Esophagus muscularis mucosa (tissue), 4 donors: ENCODE data around the gene SDF4. TPM values are rescaled to one million over a fixed set of nuclear protein-coding genes. Genes with fewer than 3 reads are reported as not detected.
"Not testable (repeated sequence)": the region's sequence is repeated elsewhere in the genome, so short reads cannot be mapped to it uniquely, and the experiment has no call there.

ENCODE experiments used
- DNase-seq: peaks from one replicate; pipeline ENCODE4 v3.0.0-alpha.2; 2017; ENCODE audit errors: extremely low spot score
- H3K27ac ChIP-seq, 4 donors: fragments of 200-600 bp; sonication (generic); replicated peaks in 1 of 4; 1 replicate in 3 of 4; 2 replicates in 1 of 4; pipeline ENCODE4 v1.5.1; 2016 to 2019; ENCODE audit warnings: mild to moderate bottlenecking in 1 of 4
- H3K27me3 ChIP-seq, 4 donors: fragments of 200-600 bp; sonication (generic); one replicate each; pipeline versions ENCODE4 v1.5.1 to v1.6.0; 2016 to 2019
- H3K36me3 ChIP-seq, 4 donors: fragments of 200-600 bp; sonication (generic); one replicate each; pipeline ENCODE4 v1.5.1; 2016 to 2019
- H3K4me1 ChIP-seq, 4 donors: fragments of 200-600 bp; sonication (generic); one replicate each; pipeline ENCODE4 v1.5.1; 2016 to 2019
- H3K4me3 ChIP-seq, 4 donors: fragments of 200-600 bp; sonication (generic); 1 replicate in 2 of 4; 2 replicates in 2 of 4; pipeline ENCODE4 v1.5.1; 2016 to 2019; ENCODE audit warnings: mild to moderate bottlenecking in 4 of 4, moderate library complexity in 1 of 4
- H3K9me3 ChIP-seq, 4 donors: fragments of 200-600 bp; sonication (generic); 1 replicate in 3 of 4; 2 replicates in 1 of 4; pipeline ENCODE4 v1.5.1; 2016 to 2019
- EP300 ChIP-seq: sonication (generic); formaldehyde crosslinking; IDR thresholded peaks from one replicate; pipeline ENCODE4 v1.6.1; 2017; ENCODE audit warnings: antibody characterized with exemption
- POLR2A ChIP-seq: fragments of 450-650 bp; IDR thresholded peaks from one replicate; pipeline ENCODE4 v1.6.1; 2017; ENCODE audit warnings: antibody characterized with exemption, moderate library complexity, mild to moderate bottlenecking, low read depth
- POLR2AphosphoS5 ChIP-seq, 2 donors: sonication (generic); formaldehyde crosslinking; IDR thresholded peaks; one replicate each; pipeline ENCODE4 v1.6.1; 2017; ENCODE audit warnings: antibody characterized with exemption in 2 of 2
- WGBS: methylation state at CpG from one replicate; pipeline ENCODE4 v1.1.5; 2018; 5-methylcytosine and 5-hydroxymethylcytosine counted together
- intact Hi-C: fragments of 100-400 bp; cut with DNase I; formaldehyde crosslinking; loops from one replicate; pipeline ENCODE4 v1.15.1; 2023
- total RNA-seq, 4 donors: library from RNA; depleted of rRNA; stranded (reverse); fragments of >200 nt; gene quantifications; one replicate each; pipeline versions ENCODE4 v1.1.0 to v1.2.1, GENCODE V29; 2016
- TF ChIP-seq, protein P1 (sequence below), 3 experiments: fragments of 200-600 bp in 2 of 3; fragments of 450-650 bp in 1 of 3; sonication (generic) in 2 of 3; IDR thresholded peaks; one replicate each; pipeline ENCODE4 v1.5.1; 2017 to 2019; ENCODE audit warnings: antibody characterized with exemption in 3 of 3, mild to moderate bottlenecking in 2 of 3, moderate library complexity in 1 of 3

Gene SDF4
- total RNA-seq, 4 donors from 2014 or later: 88.5 to 125 (median 107) TPM

DNA sequence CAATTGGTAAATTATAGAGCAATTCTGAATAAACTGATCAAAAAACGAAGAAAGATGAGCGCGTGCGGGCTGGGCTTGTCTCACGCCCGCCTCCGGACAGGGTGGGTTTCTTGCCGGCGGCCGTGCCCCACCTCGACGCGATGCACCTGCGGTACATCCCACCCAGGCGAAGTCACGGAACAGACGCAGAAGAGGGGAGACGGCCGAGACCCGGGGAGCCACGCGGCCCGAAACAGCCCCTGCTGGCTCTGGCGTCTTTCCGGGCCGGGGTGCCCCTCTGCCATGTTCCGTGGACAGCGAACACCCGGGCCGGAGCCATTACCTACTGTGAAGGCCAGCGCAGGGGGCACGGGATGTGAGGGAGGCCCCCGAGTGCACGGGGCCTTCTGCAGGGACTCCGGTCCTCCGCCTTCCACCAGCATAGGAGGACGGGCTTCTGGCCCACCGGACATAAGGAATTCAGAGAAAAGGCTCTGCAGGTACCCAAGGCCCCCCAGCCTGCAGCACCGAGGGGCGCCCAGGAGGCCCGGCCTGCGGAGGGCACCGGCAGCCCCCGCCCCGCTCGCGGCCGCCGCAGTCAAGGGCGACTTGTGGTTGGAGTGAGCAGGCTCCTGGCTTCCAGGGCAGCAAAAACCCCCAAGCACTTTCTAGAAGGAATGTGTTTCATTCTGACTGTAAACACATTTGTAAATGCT lies 22.3 kb upstream of the SDF4 start:
- Histone ChIP-seq H3K9me3 (no peaks in the 10 kb centered on the region), H3K27ac (no peak overlapping the region), H3K4me1 (peaks cover 0 to 14% (median 0%) of the 10 kb centered on the region in 4 donors), H3K4me3 (no peak overlapping the region), H3K27me3 (no peaks in the 10 kb centered on the region), H3K36me3 (peaks cover 34 to 83% (median 63%) of the 10 kb centered on the region in 4 donors)
- intact Hi-C loops: no loop called here
- 91% methylated on average over 21 of the region's 50 CpGs for WGBS
- DNase-seq: no peak
- TF ChIP-seq POLR2AphosphoS5 (IDR thresholded peaks at IDR 0.05) (no peak), EP300 (no peak), POLR2A (no peak)
- TF ChIP-seq, protein P1, sequence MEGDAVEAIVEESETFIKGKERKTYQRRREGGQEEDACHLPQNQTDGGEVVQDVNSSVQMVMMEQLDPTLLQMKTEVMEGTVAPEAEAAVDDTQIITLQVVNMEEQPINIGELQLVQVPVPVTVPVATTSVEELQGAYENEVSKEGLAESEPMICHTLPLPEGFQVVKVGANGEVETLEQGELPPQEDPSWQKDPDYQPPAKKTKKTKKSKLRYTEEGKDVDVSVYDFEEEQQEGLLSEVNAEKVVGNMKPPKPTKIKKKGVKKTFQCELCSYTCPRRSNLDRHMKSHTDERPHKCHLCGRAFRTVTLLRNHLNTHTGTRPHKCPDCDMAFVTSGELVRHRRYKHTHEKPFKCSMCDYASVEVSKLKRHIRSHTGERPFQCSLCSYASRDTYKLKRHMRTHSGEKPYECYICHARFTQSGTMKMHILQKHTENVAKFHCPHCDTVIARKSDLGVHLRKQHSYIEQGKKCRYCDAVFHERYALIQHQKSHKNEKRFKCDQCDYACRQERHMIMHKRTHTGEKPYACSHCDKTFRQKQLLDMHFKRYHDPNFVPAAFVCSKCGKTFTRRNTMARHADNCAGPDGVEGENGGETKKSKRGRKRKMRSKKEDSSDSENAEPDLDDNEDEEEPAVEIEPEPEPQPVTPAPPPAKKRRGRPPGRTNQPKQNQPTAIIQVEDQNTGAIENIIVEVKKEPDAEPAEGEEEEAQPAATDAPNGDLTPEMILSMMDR (IDR thresholded peaks at IDR 0.05): no peak

DNA sequence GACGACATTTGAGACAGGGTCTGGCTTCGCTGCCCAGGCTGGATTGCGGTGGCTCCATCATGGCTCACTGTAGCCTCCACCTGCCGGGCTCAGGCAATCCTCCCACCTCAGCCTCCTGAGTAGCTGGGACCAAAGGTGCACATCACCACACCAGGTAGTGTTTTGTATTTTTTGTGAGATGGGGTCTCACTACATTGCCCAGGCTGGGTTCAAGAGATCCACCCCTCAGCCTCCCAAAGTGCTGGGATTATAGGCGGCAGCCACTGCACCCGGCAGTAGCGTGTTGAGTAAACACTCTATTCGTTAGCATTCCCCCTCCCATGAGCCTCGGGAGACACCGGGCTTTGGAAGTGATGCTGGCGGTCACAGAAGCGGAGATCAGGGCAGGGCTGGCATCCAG lies 21.5 kb upstream of the SDF4 start:
- no peak overlapping the region for H3K4me3 ChIP-seq
- 82% methylated on average over 12 of the region's 12 CpGs for WGBS
- H3K27me3 ChIP-seq: peaks cover 0 to 5% (median 0%) of the 10 kb centered on the region in 4 donors
- no peak for TF ChIP-seq EP300
- no peak for TF ChIP-seq POLR2AphosphoS5 (IDR thresholded peaks at IDR 0.05)
- TF ChIP-seq, protein P1 (IDR thresholded peaks at IDR 0.05): no peak
- no peak overlapping the region for H3K27ac ChIP-seq
- peaks cover 28 to 75% (median 55%) of the 10 kb centered on the region in 4 donors for H3K36me3 ChIP-seq
- DNase-seq: no peak
- intact Hi-C loops: no loop called here
- no peaks in the 10 kb centered on the region for H3K9me3 ChIP-seq
- H3K4me1 ChIP-seq: peaks cover 0 to 6% (median 0%) of the 10 kb centered on the region in 4 donors

DNA sequence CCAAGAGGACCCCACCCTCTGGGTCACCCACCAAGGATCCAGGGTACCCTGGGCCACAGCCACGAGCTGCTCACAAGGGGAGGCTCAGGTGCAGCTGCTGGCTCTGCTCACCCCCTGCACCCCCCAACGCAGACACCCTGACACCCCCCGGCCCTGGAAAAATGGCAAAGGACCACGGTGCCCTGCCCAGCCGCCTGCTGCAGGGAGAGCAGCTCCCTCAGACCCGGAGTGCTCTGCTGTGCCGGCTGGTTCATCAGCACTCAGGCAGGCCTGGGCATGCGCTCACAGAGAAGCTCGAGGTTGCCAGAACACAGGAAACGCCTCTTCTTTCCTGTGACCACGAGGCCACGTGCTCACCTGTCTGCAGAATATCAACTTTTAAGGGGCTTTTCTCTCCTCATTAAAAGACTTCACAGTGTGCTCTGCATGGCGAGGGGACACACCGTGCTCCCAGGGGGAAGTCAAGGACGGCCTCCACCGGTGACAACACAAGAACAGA lies 19.0 kb upstream of the SDF4 start:
- no peak for DNase-seq
- intact Hi-C loops: no loop called here
- Histone ChIP-seq H3K27ac (no peak overlapping the region), H3K27me3 (peaks cover 0 to 30% (median 14%) of the 10 kb centered on the region in 4 donors), H3K4me3 (no peak overlapping the region), H3K4me1 (peaks cover 3 to 19% (median 15%) of the 10 kb centered on the region in 4 donors), H3K36me3 (peaks cover 14 to 51% (median 39%) of the 10 kb centered on the region in 4 donors), H3K9me3 (no peaks in the 10 kb centered on the region)
- WGBS: 79% methylated on average over 13 of the region's 16 CpGs
- TF ChIP-seq, protein P1 (IDR thresholded peaks at IDR 0.05): no peak
- no peak for TF ChIP-seq POLR2AphosphoS5 (IDR thresholded peaks at IDR 0.05)
- TF ChIP-seq POLR2A: no peak
- no peak for TF ChIP-seq EP300

DNA sequence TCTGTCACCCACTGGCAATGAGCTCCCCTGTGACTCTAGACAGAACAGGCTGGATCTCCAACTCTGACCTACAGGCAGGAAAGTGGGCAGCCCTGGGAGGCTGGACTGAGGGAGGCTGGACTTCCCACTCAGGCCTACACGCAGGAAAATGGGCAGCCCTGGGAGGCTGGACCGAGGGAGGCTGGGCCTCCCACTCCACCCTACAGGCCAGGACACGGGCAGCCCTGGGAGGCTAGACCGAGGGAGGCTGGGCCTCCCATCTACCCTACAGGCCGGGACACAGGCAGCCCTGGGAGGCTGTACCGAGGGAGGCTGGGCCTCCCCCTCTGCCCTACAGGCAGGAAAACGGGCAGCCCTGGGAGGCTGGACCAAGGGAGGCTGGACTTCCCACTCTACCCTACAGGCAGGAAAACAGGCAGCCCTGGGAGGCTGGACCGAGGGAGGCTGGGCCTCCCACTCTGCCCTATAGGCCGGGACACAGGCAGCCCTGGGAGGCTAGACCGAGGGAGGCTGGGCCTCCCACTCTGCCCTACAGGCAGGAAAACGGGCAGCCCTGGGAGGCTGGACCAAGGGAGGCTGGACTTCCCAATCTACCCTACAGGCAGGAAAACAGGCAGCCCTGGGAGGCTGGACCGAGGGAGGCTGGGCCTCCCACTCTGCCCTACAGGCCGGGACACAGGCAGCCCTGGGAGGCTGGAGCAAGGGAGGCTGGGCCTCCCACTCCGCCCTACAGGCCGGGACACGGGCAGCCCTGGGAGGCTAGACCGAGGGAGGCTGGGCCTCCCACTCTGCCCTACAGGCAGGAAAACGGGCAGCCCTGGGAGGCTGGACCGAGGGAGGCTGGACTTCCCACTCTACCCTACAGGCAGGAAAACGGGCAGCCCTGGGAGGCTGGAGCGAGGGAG lies 16.5 kb upstream of the SDF4 start:
- H3K9me3 ChIP-seq, H3K27ac ChIP-seq, DNase-seq, H3K4me3 ChIP-seq, intact Hi-C loops: not testable (repeated sequence)
- 90% methylated on average over 11 of the region's 21 CpGs for WGBS
- peaks cover 0 to 38% (median 18%) of the 10 kb centered on the region in 4 donors for H3K27me3 ChIP-seq
- peaks cover 0 to 31% (median 14%) of the 10 kb centered on the region in 4 donors for H3K36me3 ChIP-seq
- H3K4me1 ChIP-seq: peaks cover 3 to 19% (median 15%) of the 10 kb centered on the region in 4 donors

DNA sequence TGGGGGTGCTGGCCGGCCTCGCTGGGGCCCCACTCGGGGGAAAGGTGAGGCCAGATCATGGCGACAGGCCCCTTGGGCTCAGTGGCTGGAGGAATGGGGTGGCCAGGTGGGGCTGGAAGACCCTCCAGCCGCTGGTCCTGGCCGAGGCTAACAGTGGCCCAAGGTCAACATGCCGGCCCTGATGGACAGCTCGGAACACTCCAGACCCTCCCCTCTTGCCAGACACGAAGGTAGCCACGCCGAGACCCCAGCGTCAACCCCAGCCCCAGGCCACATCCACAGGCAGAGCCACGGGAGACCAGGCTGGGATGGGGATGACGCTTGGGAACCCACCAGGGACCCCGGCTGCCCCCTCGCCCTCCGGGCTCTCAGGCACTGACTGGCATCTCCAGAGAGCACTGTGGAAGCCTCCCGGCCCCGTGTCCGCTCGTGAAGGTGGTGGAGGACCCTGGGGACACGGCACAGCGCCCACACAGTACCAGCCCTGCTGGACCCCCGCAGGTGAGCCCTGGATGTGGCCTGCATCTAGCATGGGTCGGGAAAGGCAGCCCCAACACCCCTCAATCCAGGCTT lies 15.6 kb upstream of the SDF4 start:
- Histone ChIP-seq H3K36me3 (peaks cover 0 to 31% (median 9%) of the 10 kb centered on the region in 4 donors), H3K4me1 (peaks cover 3 to 19% (median 15%) of the 10 kb centered on the region in 4 donors), H3K27ac (no peak overlapping the region), H3K4me3 (no peak overlapping the region), H3K27me3 (peaks cover 0 to 38% (median 18%) of the 10 kb centered on the region in 4 donors), H3K9me3 (no peaks in the 10 kb centered on the region)
- intact Hi-C loops: no loop called here
- no peak for DNase-seq
- 73% methylated on average over 19 of the region's 25 CpGs for WGBS
- TF ChIP-seq EP300 (no peak), POLR2AphosphoS5 (IDR thresholded peaks at IDR 0.05) (no peak), POLR2A (no peak)
- TF ChIP-seq, protein P1 (IDR thresholded peaks at IDR 0.05): no peak
